Activated CD8-positive, alpha-beta memory T cell treated with anti-CD3 and anti-CD28 coated beads for 1 hour (primary cell): Measurements from ENCODE around the gene SGK1.
A peak's percentile ranks its signal among the peaks of the same experiment; 100 is the strongest.
"Not testable (repeated sequence)": the region's sequence is repeated elsewhere in the genome, so short reads cannot be mapped to it uniquely, and the experiment has no call there.

Source experiments
- DNase-seq, 2 donors: peaks; one replicate each; pipeline ENCODE4 v3.0.0-alpha.2; 2020; ENCODE audit warnings: low read depth in 1 of 2; ENCODE audit errors: extremely low read depth in 1 of 2

SGK1 gene

DNA sequence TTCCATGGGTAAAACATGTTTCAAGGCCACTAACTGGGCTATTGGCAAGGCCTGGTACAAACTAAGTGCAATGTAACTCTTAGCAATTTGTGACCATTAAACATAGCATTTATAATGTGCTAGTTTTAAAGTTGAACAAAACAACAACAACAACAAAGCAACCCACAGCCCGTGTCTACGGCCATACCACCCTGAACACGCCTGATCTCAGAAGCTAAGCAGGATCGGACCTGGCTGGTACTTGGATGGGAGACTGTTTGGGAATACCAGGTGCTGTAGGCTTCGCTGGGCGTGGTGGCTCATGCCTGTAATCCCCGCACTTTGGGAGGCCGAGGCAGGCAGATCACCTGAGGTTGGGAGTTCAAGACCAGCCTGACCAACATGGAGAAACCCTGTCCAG is 61.0 kb downstream of the SGK1 start:
- DNase-seq = no peak

DNA sequence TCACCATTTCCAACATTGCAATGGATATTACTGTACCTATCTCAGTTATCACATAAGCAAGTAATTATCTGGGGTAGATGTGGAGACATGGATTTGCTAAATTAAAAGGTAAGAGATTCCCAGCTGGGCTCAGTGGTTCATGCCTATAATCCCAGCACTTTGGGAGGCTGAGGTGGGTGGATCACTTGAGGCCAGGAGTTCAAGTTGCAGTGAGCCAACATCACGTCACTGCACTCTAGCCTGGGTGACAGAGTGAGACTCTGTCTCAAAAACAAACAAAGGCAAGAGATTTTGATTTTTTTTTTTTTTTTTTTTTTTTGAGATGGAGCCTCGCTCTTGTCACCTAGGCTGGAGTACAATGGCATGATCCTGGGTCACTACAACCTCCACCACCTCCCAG is 62.6 kb downstream of the SGK1 start:
- DNase-seq = not testable (repeated sequence)

DNA sequence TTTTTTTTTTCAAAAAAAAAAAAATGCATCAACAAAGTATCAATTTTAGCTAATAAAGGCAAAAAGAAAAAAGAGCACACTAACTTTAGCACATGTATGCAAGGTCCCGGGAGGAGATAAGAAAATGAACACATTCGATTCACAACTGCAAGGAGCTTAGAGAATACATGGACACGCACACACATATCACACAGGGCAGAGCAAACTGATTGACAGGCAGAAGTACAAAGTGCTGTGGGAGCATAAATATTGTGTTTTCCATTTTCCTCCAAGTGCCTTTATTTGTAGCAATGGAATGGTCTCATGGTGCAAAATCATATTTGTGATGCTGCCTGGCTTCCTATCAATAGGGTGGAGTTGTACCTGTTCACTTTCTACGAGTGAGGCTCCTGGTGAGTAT is 63.8 kb downstream of the SGK1 start:
- DNase-seq = no peak

DNA sequence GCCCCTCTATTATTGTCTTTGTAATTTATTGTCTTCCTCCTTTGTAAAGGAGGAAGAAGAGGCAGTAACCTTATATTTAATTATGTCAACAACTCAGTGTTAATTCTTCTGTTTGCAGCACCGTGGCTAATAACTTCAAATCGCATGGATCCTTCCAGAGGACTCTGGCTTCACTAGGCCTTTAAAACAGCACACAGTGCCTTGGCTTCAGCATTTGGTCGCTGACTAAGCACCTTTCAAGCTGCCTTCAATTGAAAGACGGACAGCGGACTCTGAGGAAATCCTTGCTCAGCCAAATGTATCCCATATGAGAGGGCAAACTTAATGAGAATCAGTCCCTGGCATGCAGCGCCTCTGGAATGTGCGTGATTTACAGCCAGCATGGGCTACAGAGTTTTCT is 64.2 kb downstream of the SGK1 start:
- DNase-seq = no peak

DNA sequence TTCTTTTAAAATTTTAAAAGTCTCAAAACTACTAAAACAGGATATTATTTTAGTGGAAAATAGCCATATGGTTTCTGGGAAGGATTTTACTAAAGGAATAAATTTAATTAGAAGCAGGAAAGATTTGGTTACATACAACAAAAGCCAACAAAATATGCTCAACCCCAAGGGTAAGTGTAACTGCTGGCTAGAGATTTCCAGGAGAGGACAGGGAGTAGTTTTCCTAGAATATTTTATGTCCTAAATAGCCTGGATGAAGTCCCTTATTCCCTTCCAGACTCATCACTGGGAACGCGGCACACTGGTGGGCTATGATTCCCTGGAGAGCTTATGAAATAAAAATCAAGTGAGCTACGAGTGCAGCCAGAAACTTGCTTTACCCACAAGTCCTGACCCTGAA is 66.6 kb downstream of the SGK1 start:
- DNase-seq = no peak

DNA sequence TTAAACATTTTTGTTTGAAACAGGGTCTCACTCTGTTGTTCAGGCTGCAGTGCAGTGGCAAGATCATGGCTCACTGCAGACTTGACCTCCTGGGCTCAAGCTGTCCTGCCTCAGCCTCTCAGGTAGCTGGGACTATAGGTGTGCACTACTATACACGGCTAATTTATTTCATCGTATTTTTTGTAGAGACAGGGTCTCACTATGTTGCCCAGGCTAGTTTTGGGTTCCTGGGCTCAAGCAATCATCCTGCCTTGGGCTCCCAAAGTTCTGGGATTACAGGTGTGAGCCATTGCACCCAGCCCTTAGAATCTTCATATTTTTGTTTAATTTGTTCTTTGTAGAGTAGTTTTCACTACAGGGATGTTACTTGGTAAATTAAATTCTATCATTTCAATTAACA is 67.1 kb downstream of the SGK1 start:
- no peak for DNase-seq

DNA sequence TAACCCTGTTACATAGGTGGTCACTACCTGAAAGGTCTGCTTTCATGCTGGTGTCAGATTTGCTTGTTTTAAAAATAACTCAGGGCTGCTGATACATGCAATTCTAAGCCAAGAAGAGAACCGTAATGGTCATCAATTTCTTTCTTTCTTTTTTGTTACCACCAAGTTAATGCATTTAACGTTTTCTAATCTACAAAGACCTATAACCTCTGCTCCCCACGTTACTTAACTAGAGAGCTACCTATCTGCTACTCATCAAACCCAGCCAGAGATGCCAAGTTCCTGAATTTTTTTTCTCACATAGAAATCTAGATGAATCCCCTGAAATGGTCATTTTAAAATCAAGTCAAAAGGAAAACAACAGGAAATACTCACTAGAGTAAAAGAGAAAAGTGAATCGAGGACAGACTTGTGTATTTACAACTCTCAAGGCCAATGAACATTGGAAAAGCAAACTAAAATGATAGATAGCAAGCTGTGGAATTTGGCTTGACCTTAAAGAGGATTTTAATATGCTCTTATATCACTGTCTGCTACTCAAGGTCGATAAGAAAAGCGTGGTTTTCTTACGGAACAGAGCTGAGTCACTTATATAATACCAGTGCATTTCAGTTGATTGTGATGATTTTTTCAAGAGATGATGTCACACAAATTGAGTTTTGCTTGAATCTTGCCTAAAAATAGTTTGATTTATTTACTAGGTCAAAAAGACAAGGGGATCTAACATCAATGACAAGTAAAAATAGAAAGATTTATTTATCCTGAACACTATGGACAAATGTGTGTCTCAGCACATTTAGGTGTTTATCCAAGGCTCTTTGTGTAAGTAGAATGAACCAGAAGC is 67.9 kb downstream of the SGK1 start:
- DNase-seq = no peak

DNA sequence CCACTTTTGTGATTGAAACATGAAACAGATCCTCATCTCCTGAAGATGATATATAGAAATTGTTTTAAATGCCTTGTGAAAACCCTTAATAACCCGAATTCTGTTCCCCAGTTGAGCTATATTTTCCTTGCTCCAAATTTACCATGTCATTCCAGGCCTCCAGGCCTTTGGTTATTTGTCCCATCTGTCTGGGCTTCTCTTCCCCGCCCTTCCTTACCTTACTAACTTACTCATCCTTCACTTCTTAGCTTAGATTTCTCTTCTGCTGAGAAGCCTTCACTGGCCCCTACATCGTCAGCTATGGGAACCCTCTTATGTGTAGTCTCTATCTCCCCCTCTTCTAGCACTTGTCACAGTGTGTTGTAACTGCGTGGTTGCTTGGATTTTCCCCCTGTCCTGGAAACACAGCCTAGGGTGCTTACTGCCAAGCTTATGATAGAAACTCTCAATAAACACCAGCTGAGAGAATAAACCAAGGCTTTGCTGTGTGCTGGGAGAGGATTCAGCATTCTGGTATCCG is 68.6 kb downstream of the SGK1 start:
- no peak for DNase-seq

DNA sequence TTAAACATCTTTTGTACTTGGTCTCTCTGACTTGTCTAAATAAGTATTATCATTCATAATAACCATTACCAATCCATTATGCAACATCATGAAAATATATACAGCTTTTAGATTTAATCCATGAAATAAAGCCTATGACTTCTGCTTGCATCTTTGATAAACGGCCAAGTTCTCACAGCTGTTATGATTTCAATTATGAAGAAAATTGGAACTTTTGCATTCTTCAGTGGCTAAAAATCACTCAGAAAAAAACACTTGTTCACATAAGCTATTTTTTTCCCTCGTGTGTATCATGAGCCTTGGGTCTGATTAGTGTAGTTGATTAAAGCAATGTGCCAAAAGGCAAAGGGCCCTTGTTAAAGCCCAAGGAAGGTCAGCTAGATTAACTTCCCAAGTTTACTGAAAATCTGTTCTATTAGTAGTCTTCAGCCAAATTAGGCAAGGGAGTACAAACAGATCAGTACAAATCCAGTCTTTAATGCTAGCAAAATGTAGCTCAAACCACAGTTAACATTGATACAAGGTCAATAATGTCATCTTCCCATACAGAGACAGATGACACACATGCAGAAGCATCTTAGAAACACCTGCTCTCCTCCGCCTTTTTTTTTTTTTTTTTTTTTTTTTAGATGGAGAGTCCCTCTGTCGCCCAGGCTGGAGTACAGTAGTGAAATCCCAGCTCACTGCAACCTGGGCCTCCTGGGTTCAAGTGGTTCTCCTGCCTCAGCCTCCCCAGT is 69.9 kb downstream of the SGK1 start:
- DNase-seq = no peak

DNA sequence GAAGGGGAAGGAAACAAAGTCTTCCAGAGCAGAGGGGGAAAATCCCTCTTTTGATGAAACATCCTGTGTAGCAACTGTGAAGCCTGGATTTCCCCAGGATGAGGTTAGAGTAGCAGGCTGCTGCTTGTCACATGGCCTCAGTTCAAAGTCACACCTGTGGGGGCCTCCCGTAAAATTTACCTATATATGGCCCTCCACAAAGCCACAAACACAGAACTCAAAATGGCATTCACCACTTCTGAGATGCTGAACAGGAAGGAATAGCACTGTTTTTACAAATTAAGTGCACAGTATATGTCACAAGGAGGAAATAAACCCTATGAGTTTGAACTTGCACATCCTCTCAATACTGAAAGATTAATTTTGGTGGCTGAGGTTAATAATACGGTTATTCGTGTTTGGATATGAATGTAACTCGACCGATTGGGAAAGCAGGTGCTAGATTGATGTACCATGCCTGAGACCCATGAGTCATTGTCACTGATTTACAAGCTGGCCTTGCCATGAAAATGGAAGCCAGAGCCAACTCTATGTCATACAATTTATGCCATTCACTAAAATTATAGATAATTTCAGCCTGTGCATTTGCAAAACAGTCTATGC is 70.6 kb downstream of the SGK1 start:
- DNase-seq = peak; percentile 14 to 43

DNA sequence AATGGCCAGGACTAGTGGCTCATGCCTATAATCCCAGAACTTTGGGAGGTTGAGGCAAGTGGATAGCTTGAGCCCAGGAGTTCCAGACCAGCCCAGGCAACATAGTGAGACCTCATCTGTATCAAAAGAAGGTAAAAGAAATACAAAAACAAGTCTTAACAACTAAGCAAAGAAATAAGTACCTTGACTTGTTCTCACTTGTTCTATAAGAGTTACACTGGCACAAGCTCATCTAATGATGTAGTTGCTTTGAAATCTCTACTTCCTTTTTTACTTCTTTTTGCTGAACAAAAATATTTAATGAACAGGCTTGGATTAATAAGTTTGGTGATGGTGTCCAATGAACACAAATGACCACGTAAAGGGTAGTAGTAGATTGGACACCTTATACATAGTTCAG is 72.2 kb downstream of the SGK1 start:
- no peak for DNase-seq

DNA sequence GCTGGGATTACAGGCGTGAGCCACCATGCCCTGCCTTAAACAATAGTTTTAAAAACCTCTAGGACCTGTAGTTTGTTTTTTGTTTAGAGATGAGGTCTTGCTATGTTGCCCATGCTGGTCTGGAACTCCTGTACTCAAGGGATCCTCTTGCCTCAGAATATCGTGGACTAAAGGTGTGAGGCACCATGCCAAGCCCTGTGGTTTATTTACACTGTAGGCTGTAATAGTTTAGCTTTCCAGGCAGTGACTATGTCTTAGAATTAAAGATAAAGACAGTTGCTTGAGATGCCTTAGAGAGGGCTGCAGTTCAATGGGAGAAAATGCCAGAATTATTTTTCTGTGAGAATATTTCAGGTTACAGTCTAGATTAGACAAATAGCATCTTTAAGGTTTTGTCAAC is 72.9 kb downstream of the SGK1 start:
- no peak for DNase-seq

DNA sequence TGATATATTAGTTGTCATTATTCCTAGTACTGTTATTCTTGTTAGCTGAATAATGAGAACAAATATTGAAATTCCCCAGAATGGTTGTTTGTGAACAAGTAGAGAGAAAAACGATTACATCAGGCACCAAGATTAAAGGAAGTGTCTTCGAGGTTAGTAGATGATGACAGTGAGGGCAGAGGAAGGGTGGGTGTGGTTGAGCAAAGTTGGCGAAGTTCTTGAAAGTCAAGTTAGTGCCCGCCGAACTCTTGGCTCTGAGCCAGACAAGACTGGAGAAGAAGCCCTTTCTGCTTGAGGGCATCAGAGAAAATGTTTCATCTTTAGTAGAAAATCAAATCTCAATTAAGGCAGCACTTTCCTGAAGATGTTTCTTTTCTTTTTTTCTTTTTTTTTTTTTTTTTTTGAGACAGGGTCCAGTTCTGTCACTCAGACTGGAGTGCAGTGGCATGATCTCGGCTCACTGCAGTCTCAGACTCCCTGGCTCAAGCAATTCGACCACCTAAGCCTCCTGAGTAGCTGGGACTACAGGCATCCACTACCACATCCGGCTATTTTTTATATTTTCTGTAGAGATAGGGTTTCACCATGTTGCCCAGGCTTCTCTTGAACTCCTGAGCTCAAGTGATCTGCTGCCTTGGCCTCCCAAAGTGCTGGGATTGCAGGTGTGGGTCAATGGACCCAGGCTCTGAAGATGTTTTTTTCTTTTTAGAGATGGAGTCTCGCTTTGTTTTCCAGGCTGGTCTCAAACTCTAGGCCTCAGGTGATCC is 77.1 kb downstream of the SGK1 start:
- DNase-seq = peak; percentile 52 to 84

DNA sequence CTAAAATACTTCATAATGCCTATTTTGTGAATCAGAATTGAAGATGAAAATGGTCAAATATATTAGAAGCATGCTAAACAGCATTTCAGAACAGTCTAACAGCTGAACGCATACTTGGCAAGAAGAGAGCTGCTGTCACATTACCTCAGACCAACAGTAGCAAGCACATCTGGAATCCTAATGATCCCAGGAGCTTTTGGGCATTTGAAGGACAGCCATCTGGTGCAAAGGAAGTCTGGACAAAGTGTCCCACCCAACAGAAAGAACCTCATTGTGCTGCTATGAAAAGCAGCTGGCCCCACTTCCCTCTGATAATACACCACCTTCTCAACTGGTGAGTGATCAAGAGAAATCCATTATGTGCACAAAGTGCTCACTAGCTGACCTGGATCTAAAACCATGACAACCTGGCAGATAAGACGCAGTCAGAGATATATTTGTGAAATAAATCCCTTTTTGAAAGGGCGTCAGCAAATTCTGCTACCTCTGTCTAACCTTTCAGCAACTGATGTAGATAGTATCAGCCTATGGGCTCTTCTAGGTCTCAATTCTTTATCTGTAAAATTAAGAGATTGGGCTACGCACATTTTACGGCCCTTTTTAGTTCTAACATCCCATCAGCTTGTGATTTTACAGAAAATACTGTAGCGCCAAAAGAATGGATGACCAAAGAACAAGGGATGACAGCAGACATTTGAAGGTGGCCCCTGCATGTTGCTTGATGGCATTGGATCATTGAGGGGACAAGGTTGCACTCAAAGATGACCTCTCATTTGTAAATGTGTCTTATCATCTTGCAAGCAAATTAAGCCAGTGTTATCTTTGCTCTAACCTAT is 78.7 kb downstream of the SGK1 start:
- no peak for DNase-seq

DNA sequence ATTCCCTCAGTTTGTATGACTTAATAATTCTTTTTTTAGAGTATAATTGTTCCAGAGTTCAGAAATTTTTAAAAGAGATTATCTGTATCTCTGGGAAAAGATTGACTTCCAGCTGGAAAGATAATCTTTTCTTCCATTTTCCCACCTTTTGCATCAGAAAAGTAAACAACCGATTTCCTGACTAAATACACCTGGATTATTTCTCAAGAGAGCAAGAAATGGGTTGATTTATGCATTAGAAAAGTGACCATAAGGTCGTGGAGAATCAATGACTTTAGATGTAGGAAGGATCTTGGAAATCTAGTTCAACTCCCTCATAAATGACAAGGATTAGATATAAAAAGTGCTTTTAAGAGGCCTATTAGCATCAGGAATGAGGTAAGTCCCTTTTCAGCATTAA is 79.9 kb downstream of the SGK1 start:
- DNase-seq = no peak

DNA sequence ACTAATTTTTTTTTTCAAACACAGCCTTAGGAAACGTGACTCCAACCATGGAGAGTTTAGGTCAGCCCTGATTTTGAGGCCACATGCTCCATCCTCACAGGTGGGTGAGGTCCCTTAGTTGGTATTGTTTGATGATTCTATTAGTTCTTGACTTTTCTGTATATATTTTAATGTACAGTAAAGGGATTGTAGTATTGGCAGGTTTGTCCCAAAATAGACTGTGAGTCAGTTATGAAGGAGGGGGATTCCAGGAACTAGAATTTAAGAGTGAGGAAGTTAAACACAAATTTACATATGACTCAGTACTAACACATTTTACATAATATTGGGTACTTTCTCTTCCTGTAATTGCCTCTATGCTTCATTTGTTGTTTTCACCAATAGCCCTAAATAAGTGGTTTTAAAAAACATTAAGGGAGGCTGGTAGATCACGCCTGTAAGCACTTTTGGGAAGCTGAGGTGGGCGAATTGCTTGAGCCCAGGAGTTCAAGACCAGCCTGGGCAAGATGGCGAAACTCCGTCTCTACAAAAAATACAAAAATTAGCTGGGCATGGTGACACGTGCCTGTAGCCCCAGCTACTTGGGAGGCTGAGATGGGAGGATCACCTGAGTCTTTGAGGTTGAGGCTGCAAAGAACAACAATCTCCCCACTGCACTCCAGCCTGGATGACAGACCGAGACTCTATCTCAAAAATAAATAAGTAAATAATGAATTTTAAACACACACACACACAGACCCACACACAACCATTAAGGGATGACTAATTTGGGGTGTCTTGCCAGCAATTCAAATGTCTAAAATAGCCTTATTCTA is 81.8 kb downstream of the SGK1 start:
- no peak for DNase-seq

DNA sequence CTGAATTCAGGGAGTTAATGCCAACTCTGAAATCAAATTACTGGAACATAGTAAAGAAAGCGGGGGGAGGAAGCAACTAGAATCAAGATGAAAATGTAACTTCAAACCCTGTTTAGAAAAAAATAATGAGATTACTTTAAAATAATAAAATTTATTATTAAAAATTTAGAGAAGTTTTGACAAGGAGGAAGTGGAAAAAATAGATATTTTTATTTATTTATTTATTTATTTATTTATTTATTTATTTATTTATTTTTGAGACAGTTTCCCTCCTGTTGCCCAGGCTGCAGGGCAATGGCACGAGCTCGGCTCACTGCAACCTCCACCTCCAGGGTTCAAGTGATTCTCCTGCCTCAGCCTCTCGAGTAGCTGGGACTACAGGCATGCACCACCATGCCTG is 82.6 kb downstream of the SGK1 start:
- DNase-seq = not testable (repeated sequence)

DNA sequence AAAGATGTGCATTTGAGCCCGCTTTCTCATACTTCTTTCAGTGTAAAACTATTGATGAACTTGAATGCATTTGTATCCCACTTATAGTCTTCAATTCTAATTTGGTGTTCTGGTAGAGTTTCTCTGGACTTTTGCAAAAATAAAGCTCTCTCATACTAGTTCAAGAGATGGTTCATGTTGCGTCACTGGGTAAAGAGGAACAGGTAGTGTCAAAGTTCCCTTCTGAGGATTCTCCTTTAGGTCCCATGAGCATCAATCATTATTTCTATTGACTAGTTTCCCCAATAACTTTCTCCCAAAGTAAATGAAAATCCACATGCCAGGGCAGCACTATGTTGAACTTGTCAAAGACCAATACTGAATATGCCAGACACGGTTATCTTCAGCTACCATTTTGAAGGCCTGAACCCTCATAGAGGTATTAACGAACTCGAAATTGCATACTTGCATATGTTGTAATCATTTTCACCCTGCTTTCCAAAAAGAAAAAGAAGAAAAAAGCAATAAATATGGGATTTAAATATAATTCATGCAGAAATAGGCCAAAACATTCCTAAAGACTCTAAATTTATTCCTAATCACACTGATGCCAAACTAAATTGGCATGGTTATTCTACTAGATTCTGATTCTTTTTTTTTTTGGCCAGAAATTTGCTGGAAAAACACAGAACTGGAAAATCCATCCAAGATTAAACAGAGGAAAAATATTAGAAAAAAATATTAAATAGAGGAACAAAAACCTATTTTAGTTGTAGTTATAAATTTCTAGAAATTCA is 84.5 kb downstream of the SGK1 start:
- DNase-seq = no peak

DNA sequence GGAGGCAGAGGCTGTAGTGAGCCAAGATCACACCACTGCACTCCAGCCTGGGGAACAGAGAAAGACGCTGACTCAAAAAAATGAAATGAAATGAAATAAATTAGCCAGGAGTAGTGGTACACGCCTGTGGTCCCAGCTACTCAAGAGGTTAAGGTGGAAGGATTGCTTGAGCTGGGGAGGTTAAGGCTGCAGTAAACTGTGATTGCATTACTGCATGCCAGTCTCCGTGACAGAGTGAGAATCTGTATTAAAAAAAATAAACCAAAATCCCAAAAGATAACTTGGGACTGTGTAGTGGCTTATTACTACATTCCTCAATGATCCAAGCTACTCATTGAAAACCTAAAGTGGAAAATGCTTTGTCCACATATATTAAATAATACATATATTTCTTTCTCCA is 87.0 kb downstream of the SGK1 start:
- no peak for DNase-seq
